Right ventricle myocardium superior (tissue), 1 donor: ENCODE data around the gene PCNT. TPM values are rescaled to one million over a fixed set of nuclear protein-coding genes. Genes with fewer than 3 reads are reported as not detected.
A peak's percentile ranks its signal among the peaks of the same experiment; 100 is the strongest.

Experiments used
- ATAC-seq: fragments of 200-7000 bp; cut with Tn5 transposase; one replicate; pipeline ENCODE4 v1.9.1; 2020; ENCODE audit warnings: mild to moderate bottlenecking; ENCODE audit not compliant: poor library complexity
- DNase-seq: peaks from one replicate; pipeline ENCODE4 v3.0.0-alpha.2; 2020
- intact Hi-C: fragments of 100-400 bp; cut with DNase I; formaldehyde crosslinking; loops from one replicate; pipeline ENCODE4 v1.11.2; 2022
- total RNA-seq: library from RNA; stranded (reverse); fragmentation: NEBNext Ultra II Directional; extraction: Animal tissue kit (Norgen Biotek cat#: 25700); gene quantifications from one replicate; pipeline ENCODE4 v1.2.1, GENCODE V29; 2021
- donor health status: DM: no; HTN: yes; CAD: no; lungs with severe emphysema.

Gene PCNT
- total RNA-seq, 1 donor from 2014 or later, result 28.9 TPM

DNA sequence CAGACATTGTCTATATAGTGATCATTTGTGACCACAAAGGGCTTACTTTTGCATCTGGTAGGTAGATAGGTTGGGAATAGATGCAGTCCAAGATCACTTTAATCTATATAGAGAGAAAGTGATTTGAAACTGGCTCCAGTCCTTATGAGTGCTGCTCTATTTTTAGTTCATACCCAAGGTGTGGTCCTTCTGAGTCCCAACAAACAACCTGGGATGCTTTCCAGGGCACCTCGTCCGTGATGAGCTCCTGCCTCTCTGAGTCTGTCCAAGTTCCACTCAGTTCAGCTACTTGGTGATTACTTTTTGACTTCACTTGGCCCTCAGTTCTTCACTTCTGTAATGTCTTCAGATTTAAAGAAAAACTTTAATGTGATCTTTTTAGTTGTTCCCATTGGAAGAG, 155.0 kb downstream of the PCNT start:
- ATAC-seq (peak; percentile 32), DNase-seq (no peak)
- intact Hi-C loops, result no loop called here

DNA sequence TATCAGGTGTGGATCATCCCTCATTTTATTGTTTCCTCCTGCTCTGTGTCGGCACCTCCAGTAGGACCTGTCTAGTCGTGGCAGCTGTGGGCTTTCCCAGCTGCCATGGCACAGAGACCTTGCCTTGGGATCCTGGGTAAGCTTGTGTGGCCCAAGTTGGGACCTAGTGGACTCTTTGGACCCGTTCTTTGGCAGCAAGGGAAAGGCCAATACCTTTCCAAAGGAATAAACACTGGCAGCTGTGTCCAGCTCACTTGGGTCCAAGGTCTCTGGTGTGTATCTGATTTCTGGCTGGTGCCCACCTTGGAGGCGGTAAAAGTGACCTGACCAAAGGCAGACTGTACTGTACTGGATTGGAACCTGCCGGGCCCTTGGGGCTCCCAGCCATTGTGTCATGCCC, 156.5 kb downstream of the PCNT start:
- intact Hi-C loops, result no loop called here
- ATAC-seq (no peak), DNase-seq (no peak)

DNA sequence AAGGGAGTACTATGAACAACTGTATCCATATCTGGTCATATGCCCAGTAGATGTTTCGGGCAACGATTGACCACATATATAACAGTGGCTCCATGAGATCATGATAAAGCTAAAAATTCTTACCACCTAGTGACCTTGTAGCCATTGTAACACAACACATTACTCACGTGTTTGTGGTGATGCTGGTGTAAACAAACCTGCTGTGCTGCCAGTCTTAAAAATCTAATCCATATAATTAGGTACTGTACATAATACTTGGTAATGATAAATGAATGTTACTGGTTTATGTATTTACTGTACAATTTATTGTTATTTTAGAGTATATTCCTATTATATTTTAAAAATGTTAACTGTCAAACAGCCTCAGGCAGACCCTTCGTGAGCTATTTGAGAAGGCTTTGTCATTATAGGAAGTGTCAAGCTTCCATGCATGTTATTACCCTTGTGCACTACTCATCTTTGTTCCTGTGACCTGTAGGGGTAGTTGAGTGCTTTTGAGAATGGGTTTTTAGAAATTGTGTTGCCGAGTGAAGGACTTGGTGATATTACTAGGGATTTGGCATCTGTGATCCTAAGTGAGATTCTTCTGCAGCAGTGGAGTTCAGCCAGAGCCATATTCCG, 158.4 kb downstream of the PCNT start:
- ATAC-seq (no peak), DNase-seq (no peak)
- intact Hi-C loops, result no loop called here

DNA sequence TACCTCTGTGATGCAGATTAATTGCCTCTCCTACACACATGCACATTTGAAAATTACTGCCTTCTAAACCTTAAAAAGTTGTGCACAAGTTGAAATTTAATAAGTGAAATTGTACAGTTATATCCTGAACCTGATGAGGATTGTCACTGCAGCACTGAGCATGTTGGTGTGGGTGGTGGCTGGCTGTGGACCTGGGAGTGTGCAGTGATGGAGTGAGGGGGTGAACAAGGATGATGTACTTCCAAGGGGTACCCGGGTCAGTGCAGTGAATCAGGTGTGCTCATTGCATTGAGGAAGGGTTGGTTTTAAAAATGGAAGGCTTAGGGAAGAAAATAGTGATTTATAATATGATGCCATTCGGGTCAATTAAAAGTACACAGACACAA, 158.9 kb downstream of the PCNT start:
- intact Hi-C loops, result no loop called here
- ATAC-seq (no peak), DNase-seq (no peak)

DNA sequence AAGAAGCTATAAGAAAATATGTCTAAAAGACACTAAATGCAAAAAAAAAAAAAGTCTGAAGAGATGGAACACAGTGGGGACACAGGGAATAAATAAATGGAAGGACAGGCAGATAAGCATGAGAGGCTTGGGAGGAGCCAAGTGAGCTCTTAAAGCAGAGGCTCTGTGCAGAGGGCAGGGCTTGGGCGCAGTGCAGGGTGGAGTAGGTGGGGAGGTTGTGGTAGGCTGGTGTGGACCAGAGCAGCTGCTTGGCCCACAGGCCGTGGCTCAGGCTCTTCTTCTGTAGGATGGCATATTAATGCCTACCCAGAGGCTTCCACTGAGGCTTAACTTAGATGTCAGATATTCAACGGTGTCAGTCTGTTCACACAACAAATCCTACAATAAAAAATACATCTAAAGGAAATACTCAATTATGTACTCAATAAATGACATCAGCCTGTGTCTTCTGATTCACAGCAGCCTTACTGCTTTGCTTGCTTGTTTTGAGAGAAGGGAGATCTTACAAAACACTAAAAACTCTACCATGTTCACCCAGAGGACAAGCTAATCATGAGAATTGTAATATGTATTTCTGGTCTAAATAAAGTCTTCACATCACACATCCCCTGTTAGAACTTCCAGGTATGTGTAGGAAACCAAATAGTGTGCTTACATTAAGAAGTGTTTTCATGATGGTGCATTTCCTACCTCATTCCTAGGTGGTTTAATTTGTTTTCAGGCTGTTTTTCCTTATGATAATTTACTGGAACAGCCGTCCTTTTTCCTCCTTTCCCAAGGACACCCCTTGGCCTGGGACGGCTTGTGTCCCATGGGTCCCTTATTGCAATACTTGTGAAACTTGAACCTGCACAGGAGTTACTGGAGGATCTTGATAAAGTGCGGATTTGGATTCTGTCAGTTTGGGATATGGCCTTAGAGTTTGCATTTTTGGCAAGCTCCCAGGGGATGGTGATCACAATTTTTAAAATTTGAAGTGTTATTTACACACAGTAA, 159.6 kb downstream of the PCNT start:
- intact Hi-C loops, result no loop called here
- peak; percentile 90 for ATAC-seq
- no peak for DNase-seq

DNA sequence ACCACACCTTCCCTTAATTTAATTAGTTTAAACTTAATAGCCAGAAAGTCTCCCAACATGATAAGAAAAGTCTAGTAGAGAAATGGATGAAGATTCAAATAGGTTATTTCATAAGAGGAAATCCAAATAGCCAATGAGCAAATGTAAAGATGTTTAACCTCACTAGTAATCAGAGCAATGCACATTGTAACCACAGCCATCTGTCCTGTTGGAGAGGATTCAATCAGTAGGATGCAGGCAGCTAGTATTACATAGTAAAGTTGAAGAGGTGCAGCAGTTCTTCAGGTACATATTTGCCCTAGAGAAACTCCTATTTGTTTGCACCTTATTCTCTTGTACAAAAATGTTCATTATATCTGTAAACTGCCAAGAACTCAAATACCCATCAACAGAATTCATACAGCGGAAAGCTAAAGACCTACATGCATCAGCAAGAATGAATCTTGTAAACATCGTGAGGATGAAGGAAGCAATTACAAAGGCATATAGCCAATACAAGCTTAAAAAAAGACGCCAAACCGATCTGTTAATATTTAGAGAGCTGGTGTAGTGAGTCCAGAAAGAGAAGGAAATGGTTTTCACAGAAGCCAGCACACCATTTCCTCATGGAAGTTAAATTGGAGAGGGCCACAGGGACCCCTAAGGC, 162.6 kb downstream of the PCNT start:
- ATAC-seq, result no peak
- intact Hi-C loops, result no loop called here
- no peak for DNase-seq

DNA sequence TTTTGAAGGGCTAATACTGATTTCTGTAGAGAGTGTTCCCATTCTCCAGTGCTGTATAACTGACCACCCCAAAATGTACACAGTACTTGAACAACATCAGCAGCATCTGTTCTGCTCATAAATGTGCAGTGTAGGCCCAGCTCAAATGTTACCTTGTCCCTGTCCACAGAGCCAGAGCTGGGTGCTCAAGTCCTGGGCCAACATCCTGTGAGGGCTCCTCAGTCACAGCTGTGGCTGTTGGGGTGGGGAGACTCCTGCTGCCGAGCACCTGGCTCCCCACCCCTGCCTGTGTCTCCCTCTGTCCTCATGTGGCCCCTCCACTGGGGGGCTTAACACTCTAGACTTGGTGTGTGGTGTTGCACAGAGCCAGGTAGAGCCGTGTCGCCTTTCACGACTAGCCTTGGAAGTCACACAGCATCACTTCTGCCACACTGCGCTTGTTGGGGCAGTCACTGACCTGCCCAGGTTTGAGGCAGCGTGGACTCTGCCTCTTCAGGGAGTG, 165.3 kb downstream of the PCNT start:
- DNase-seq, result no peak
- no peak for ATAC-seq
- intact Hi-C loops, result no loop called here

DNA sequence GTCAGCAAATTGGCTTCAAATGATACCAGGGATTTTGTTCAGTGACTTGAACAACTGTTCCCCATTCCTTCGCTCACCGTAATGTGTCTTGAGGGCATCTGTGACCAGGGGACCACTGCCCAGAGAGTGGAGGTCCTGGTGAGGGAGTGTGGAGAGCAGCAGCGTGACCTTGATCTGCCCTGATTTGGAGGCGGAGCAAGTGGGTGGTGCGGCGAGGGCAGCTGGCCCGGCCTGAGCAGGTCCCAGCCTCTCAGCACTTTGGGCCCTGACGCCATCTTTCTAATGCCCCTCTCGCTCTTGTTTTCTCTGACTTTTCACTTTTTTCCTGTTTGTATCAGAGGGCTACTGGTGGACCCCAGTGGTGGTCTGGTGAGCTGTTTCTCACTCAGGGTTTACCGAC, 165.8 kb downstream of the PCNT start:
- intact Hi-C loops, result no loop called here
- DNase-seq (no peak), ATAC-seq (peak; percentile 71)

DNA sequence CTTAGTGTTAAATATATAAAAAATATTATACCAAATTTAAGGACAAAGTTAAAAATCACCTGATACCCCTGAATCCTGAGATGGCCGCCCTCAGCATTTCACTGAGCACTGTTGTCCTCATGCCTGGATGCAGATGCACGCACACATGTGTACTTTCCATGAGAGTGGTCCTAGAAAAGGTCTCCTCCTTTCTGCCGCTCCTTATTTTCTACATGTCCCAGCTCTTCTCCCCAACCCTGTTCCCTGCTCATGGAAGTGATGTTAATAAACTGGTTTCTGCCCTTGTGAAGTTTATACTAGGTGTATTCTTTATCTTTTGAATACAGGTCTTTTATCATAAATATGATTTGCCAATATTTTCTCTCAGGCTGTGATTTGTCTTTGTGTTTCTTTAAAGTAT, 167.6 kb downstream of the PCNT start:
- intact Hi-C loops, result no loop called here
- ATAC-seq, result no peak
- DNase-seq, result no peak

DNA sequence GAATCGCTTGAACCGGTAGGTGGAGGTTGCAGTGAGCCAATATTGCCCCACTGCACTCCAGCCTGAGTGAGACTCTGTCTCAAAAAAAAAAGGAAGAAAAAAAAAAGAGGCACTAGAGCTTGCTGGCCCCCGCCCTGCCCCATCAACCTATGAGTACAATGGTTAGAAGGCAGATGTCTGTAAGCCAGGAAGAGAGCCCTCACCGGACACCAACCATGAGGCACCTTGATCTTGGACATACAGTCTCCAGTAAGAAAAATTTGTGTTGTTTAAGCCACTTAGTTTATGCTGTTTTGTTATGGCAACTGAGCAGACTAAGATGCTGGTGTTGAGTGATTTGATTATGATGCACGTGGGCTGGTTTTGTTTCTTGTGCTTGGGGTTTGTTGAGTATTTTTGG, 168.9 kb downstream of the PCNT start:
- DNase-seq, result no peak
- no peak for ATAC-seq

DNA sequence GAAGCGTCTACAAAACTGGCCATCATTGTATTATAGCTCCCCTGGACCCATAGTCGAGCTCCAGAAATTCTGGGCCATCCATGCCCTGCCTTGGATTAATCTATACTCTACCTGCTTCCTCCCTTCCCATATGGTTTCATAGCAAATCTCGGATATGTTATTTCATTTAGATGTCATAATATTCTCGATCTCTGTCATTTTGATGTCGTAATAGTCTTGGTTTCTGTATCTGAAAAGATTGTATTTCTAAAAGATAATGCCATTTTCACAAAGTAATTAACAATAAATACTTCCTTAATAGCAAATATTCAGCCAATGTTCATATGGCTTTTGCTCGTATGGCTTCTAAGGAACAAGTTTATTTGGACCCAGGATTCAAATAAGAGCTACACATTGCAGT, 169.9 kb downstream of the PCNT start:
- DNase-seq (no peak), ATAC-seq (no peak)
- intact Hi-C loops, result no loop called here

More for the DNA sequence above, 168.9 kb downstream of the PCNT start:
- intact Hi-C loops, result no loop called here

Other genes with a start within 250 kb of the PCNT start
- gene COL6A2, start 226.0 kb upstream of the PCNT start, total RNA-seq, result 191 TPM
- 1.9 TPM for gene FTCD, start 168.6 kb upstream of the PCNT start, total RNA-seq
- gene SPATC1L, start 139.7 kb upstream of the PCNT start, total RNA-seq, result 6.3 TPM
- gene LSS, start 95.4 kb upstream of the PCNT start, total RNA-seq, result 57.9 TPM
- gene MCM3AP, start 38.5 kb upstream of the PCNT start, total RNA-seq, result 57.0 TPM
- gene YBEY, start 37.8 kb upstream of the PCNT start, total RNA-seq, result 19.2 TPM
- gene C21orf58, start 286 bp upstream of the PCNT start, total RNA-seq, result 1.0 TPM
- gene DIP2A, start 134.7 kb downstream of the PCNT start, total RNA-seq, result 21.6 TPM